A549 (cell line): ENCODE results near the gene KRT17. TPM values are rescaled to one million over a fixed set of nuclear protein-coding genes. Genes with fewer than 3 reads are reported as not detected.
"Not testable (repeated sequence)": the region's sequence is repeated elsewhere in the genome, so short reads cannot be mapped to it uniquely, and the experiment has no call there.

ENCODE experiments used
- ATAC-seq, 2 experiments: fragments of 200-7000 bp in 1 of 2; fragments of >200 bp in 1 of 2; cut with Nextera tagmentation in 1 of 2; cut with Tn5 transposase in 1 of 2; 3 replicates each; pipeline versions ENCODE4 v1.8.0 to v1.9.1; 2018 to 2020; ENCODE audit warnings: mild to moderate bottlenecking in 1 of 2, moderate library complexity in 1 of 2
- CTCF ChIA-PET: fragments of 300-600 bp; sonication (Branson Sonifier 250); formaldehyde crosslinking; extraction: SDS; loops from one replicate; lab custom pipeline; 2021; ENCODE audit warnings: antibody characterized with exemption, inconsistent platforms; lab: Yijun Ruan, JAX
- POLR2A ChIA-PET: fragments of 350-600 bp; formaldehyde crosslinking; extraction: SDS; loops from one replicate; lab custom pipeline; 2021; ENCODE audit warnings: antibody characterized with exemption, inconsistent platforms; lab: Yijun Ruan, JAX
- DNase-seq, 2 experiments: peaks; one replicate each; pipeline versions ENCODE4 v3.0.0 to v3.0.0-alpha.2; 2011 to 2016; ENCODE audit warnings: low read depth in 1 of 2, low spot score in 1 of 2
- FAIRE-seq: peaks from 2 replicates; lab custom pipeline; 2011; peaks lifted over from hg19 to GRCh38; lab: Jason Lieb, UNC
- H3K27ac ChIP-seq, 2 experiments: fragments of >200 bp; sonication (Bioruptor Twin); formaldehyde crosslinking; 3 replicates each; pipeline ENCODE4 v1.5.1; 2016 to 2017
- H3K4me1 ChIP-seq: fragments of >200 bp; sonication (Bioruptor Twin); formaldehyde crosslinking; 3 replicates; pipeline ENCODE4 v1.6.1; 2016
- H3K4me2 ChIP-seq: fragments of >200 bp; sonication (Bioruptor Twin); formaldehyde crosslinking; 3 replicates; pipeline ENCODE4 v1.6.1; 2016
- H3K4me3 ChIP-seq: fragments of >200 bp; sonication (Bioruptor Twin); formaldehyde crosslinking; 3 replicates; pipeline ENCODE4 v1.5.1; 2016
- H3K9me3 ChIP-seq: fragments of >200 bp; sonication (Bioruptor Twin); formaldehyde crosslinking; 3 replicates; pipeline ENCODE4 v1.6.1; 2016
- BCL3 ChIP-seq: fragments of >200 bp; sonication (Bioruptor Twin); formaldehyde crosslinking; IDR thresholded peaks from 3 replicates; pipeline ENCODE4 v1.6.1; 2016
- BHLHE40 ChIP-seq: IDR thresholded peaks from 2 replicates; pipeline ENCODE4 v1.6.1; 2012; ENCODE audit warnings: low read depth, low read length, inconsistent platforms
- CTCF ChIP-seq: fragments of >200 bp; sonication (Bioruptor Twin); formaldehyde crosslinking; IDR thresholded peaks from 3 replicates; pipeline ENCODE4 v1.5.1; 2016
- EHMT2 ChIP-seq: fragments of 200-600 bp; sonication (generic); IDR thresholded peaks from 2 replicates; pipeline ENCODE4 v1.6.1; 2016; ENCODE audit warnings: antibody characterized with exemption, low read depth, mild to moderate bottlenecking, moderate library complexity
- ELK1 ChIP-seq: fragments of 150-350 bp; IDR thresholded peaks from 2 replicates; pipeline ENCODE4 v1.6.1; 2014; ENCODE audit warnings: low read depth, mild to moderate bottlenecking, low read length
- EP300 ChIP-seq, 2 experiments: fragments of >200 bp; sonication (Bioruptor Twin); formaldehyde crosslinking; IDR thresholded peaks; 2 replicates in 1 of 2; 3 replicates in 1 of 2; pipeline ENCODE4 v1.6.1; 2016 to 2017
- ESRRA ChIP-seq: fragments of 150-350 bp; IDR thresholded peaks from 2 replicates; pipeline ENCODE4 v1.6.1; 2014; ENCODE audit warnings: mild to moderate bottlenecking, low read length, borderline replicate concordance
- FOSB ChIP-seq: fragments of 250-450 bp; sonication (Bioruptor Pico); IDR thresholded peaks from 2 replicates; pipeline ENCODE4 v1.5.0; 2020; ENCODE audit warnings: mild to moderate bottlenecking, moderate library complexity
- FOXS1 ChIP-seq: fragments of 250-450 bp; sonication (Bioruptor Pico); IDR thresholded peaks from 2 replicates; pipeline ENCODE4 v1.5.0; 2020; ENCODE audit warnings: mild to moderate bottlenecking, moderate library complexity
- GATA3 ChIP-seq: IDR thresholded peaks from 2 replicates; pipeline ENCODE4 v1.6.1; 2012; ENCODE audit warnings: borderline replicate concordance
- HES2 ChIP-seq: fragments of >200 bp; sonication (Bioruptor Twin); formaldehyde crosslinking; IDR thresholded peaks from 2 replicates; pipeline ENCODE4 v1.6.1; 2016
- HMGXB4 ChIP-seq: fragments of 250-450 bp; sonication (Bioruptor Pico); IDR thresholded peaks from 2 replicates; pipeline ENCODE4 v1.5.0; 2021; ENCODE audit warnings: mild to moderate bottlenecking, moderate library complexity, borderline replicate concordance
- HOXA7 ChIP-seq: fragments of 250-450 bp; sonication (Bioruptor Pico); IDR thresholded peaks from 2 replicates; pipeline ENCODE4 v1.5.0; 2020; ENCODE audit warnings: mild to moderate bottlenecking, moderate library complexity
- HOXB5 ChIP-seq: fragments of 250-450 bp; sonication (Bioruptor Pico); IDR thresholded peaks from 2 replicates; pipeline ENCODE4 v1.5.0; 2020; ENCODE audit warnings: mild to moderate bottlenecking, moderate library complexity
- JUNB ChIP-seq: fragments of >200 bp; sonication (Bioruptor Twin); formaldehyde crosslinking; IDR thresholded peaks from 2 replicates; pipeline ENCODE4 v1.6.1; 2016
- MAZ ChIP-seq: fragments of 150-350 bp; IDR thresholded peaks from 2 replicates; pipeline ENCODE4 v1.6.1; 2014; ENCODE audit warnings: antibody characterized with exemption, low read depth, low read length, borderline replicate concordance
- POLR2A ChIP-seq: IDR thresholded peaks from 2 replicates; pipeline ENCODE4 v1.6.1; 2012; ENCODE audit warnings: mild to moderate bottlenecking, low read length
- SMC3 ChIP-seq: fragments of >200 bp; sonication (Bioruptor Twin); formaldehyde crosslinking; IDR thresholded peaks from 3 replicates; pipeline ENCODE4 v1.6.1; 2018; ENCODE audit warnings: inconsistent platforms
- TFCP2L1 ChIP-seq: fragments of 250-450 bp; sonication (Bioruptor Pico); IDR thresholded peaks from 2 replicates; pipeline ENCODE4 v1.5.0; 2021; ENCODE audit warnings: mild to moderate bottlenecking
- TP53 ChIP-seq: fragments of 250-450 bp; sonication (Bioruptor Pico); IDR thresholded peaks from 2 replicates; pipeline ENCODE4 v1.5.0; 2021; ENCODE audit warnings: mild to moderate bottlenecking, moderate library complexity
- WGBS: methylation state at CpG from one replicate; pipeline ENCODE4 v1.1.6; 2017; ENCODE audit errors: missing lambda C conversion rate; 5-methylcytosine and 5-hydroxymethylcytosine counted together
- polyA plus RNA-seq, 4 experiments: library from polyadenylated mRNA; depleted of rRNA in 3 of 4; stranded (reverse); fragments of >200 nt; fragmentation: RNase III in 1 of 4; extraction: RNeasy Plus Mini Kit Qiagen cat#74134 plus additional on column Dnase treatment in 1 of 4; gene quantifications; 2 replicates in 3 of 4; 3 replicates in 1 of 4; pipeline ENCODE4 v1.2.3, GENCODE V29; 2011 to 2017

The KRT17 gene
- polyA plus RNA-seq, 2 of the 4 experiments (the other 2 are of a cell fraction) = 0.43 to 1.2 TPM

GRCh38 chr17:41617698-41618097 lies 6.7 kb downstream of the KRT17 start:
- H3K4me2 ChIP-seq = no peak overlapping the region
- H3K27ac ChIP-seq = no peak overlapping the region
- ATAC-seq (peak in 1 of 2 experiments; percentile 15; a peak in 1 of 6 replicates), FAIRE-seq (no peak), DNase-seq (no peak)
- CTCF ChIA-PET = interaction anchor here (1.2 to 2.1 kb wide), 5 partner anchors 30 to 69 kb away, joined by 3 to 9 read pairs (median 6); no protein-coding TSS in a partner anchor
- TF ChIP-seq ESRRA (no peak), BHLHE40 (no peak), TFCP2L1 (CRISPR knock-in tag) (no peak), CTCF (no peak), POLR2A (no peak), EP300 (IDR thresholded peaks at IDR 0.05) (no peak), HOXB5 (CRISPR knock-in tag) (no peak), MAZ (no peak)
- WGBS = 51% methylated on average over 11 of the region's 11 CpGs
- no peak overlapping the region for H3K4me3 ChIP-seq
- H3K9me3 ChIP-seq = no peaks in the 10 kb centered on the region
- H3K4me1 ChIP-seq = peaks cover 6% of the 10 kb centered on the region
- POLR2A ChIA-PET = no interaction called here

- ChIA-PET CTCF (interaction anchor here (1.3 to 2.1 kb wide), 4 partner anchors 21 to 68 kb away, joined by 3 to 9 read pairs (median 6); no protein-coding TSS in a partner anchor), POLR2A (no interaction called here)
- H3K4me3 ChIP-seq = no peak overlapping the region
- H3K4me1 ChIP-seq = peaks cover 12% of the 10 kb centered on the region
- FAIRE-seq (no peak), DNase-seq (no peak), ATAC-seq (no peak)
- no peak overlapping the region for H3K27ac ChIP-seq
- TF ChIP-seq FOXS1 (CRISPR knock-in tag) (no peak), HES2 (no peak), GATA3 (no peak), BHLHE40 (no peak), FOSB (CRISPR knock-in tag) (no peak), TP53 (CRISPR knock-in tag) (no peak), JUNB (no peak), HOXA7 (no peak), POLR2A (no peak), BCL3 (no peak), SMC3 (no peak), EHMT2 (no peak), HMGXB4 (CRISPR knock-in tag) (no peak), TFCP2L1 (CRISPR knock-in tag) (no peak), ELK1 (no peak)
- H3K9me3 ChIP-seq = no peaks in the 10 kb centered on the region
- WGBS = 41% methylated on average over 3 of the region's 3 CpGs
- no peak overlapping the region for H3K4me2 ChIP-seq
Measured at GRCh38 chr17:41617136-41617535, 7.2 kb downstream of the KRT17 start.

GRCh38 chr17:41616486-41616885 lies 7.9 kb downstream of the KRT17 start:
- H3K4me2 ChIP-seq, POLR2A ChIA-PET, ATAC-seq, H3K27ac ChIP-seq, H3K9me3 ChIP-seq, DNase-seq, H3K4me3 ChIP-seq, FAIRE-seq: not testable (repeated sequence)
- WGBS = 74% methylated on average over 4 of the region's 4 CpGs
- CTCF ChIA-PET = interaction anchor here (0.7 to 2.1 kb wide), 5 partner anchors 21 to 813 kb away, joined by 3 to 9 read pairs (median 5); no protein-coding TSS in a partner anchor
- H3K4me1 ChIP-seq = peaks cover 12% of the 10 kb centered on the region
